B cell (primary cell): ENCODE measurements around the gene PRDM15. TPM values are rescaled to one million over a fixed set of nuclear protein-coding genes. Genes with fewer than 3 reads are reported as not detected.
A peak's percentile ranks its signal among the peaks of the same experiment; 100 is the strongest.

Experiments
- ATAC-seq: fragments of 200-7000 bp; cut with Tn5 transposase; one replicate; pipeline ENCODE4 v1.10.0; 2021; ENCODE audit warnings: low read depth, mild to moderate bottlenecking, moderate number of reproducible peaks, moderate library complexity
- CTCF ChIA-PET: fragments of 350-600 bp; sonication (Branson Sonifier 250); formaldehyde crosslinking; loops from one replicate; lab custom pipeline; 2021; ENCODE audit warnings: antibody characterized with exemption, inconsistent platforms; lab: Charles Lee
- POLR2A ChIA-PET: fragments of 350-600 bp; sonication (Branson Sonifier 250); formaldehyde crosslinking; loops from one replicate; lab custom pipeline; 2021; ENCODE audit warnings: antibody characterized with exemption; lab: Charles Lee
- DNase-seq: peaks from one replicate; pipeline ENCODE4 v3.0.0; 2013
- H2AFZ ChIP-seq: 2 replicates; pipeline ENCODE4 v1.6.1; 2012; ENCODE audit warnings: mild to moderate bottlenecking, low read depth, low read length; ENCODE audit not compliant: insufficient read depth, poor library complexity, severe bottlenecking
- H3K27ac ChIP-seq, 2 donors: 1 replicate in 1 of 2; 2 replicates in 1 of 2; pipeline ENCODE4 v1.5.1; 2012 to 2013; ENCODE audit warnings: low read length in 2 of 2, mild to moderate bottlenecking in 2 of 2, moderate library complexity in 1 of 2
- H3K27me3 ChIP-seq, 4 experiments: fragments of 200-600 bp in 1 of 4; sonication (generic) in 1 of 4; replicated peaks in 1 of 4; 1 replicate in 2 of 4; 2 replicates in 2 of 4; pipeline versions ENCODE4 v1.6.1 to v1.7.0; 2013 to 2016; ENCODE audit warnings: low read length in 3 of 4, mild to moderate bottlenecking in 2 of 4, mixed read lengths in 1 of 4, moderate library complexity in 1 of 4; ENCODE audit not compliant: insufficient read depth in 4 of 4, control insufficient read depth in 3 of 4; ENCODE audit errors: control extremely low read depth in 1 of 4
- H3K36me3 ChIP-seq, 2 experiments: replicated peaks in 1 of 2; 1 replicate in 1 of 2; 2 replicates in 1 of 2; pipeline versions ENCODE4 v1.6.1 to v1.7.1; 2013; ENCODE audit warnings: low read length in 1 of 2; ENCODE audit not compliant: insufficient read depth in 2 of 2, control insufficient read depth in 1 of 2; ENCODE audit errors: control extremely low read depth in 1 of 2, extremely low read depth in 1 of 2
- H3K4me1 ChIP-seq, 2 donors: fragments of 200-600 bp in 1 of 2; sonication (generic) in 1 of 2; 1 replicate in 1 of 2; 2 replicates in 1 of 2; pipeline versions ENCODE4 v1.5.1 to v1.6.1; 2013 to 2017; ENCODE audit warnings: low read length in 2 of 2; ENCODE audit not compliant: control insufficient read depth in 2 of 2, insufficient read depth in 2 of 2
- H3K4me2 ChIP-seq: replicated peaks from 2 replicates; pipeline ENCODE3; 2012; ENCODE audit warnings: mild to moderate bottlenecking, low read depth, low read length; ENCODE audit not compliant: poor library complexity, severe bottlenecking
- H3K4me3 ChIP-seq, 5 experiments: fragments of 200-600 bp in 1 of 5; sonication (generic) in 1 of 5; 1 replicate in 3 of 5; 2 replicates in 2 of 5; pipeline versions ENCODE4 v1.5.1 to v1.7.0; 2011 to 2016; ENCODE audit warnings: low read length in 4 of 5, mild to moderate bottlenecking in 4 of 5, low read depth in 2 of 5, control low read depth in 1 of 5, moderate library complexity in 1 of 5; ENCODE audit not compliant: insufficient read depth in 1 of 5; ENCODE audit errors: control extremely low read depth in 1 of 5, extremely low read depth in 1 of 5
- H3K79me2 ChIP-seq: fragments of 200-600 bp; sonication (generic); one replicate; pipeline ENCODE4 v1.6.0; 2016; ENCODE audit warnings: low read length; ENCODE audit not compliant: control insufficient read depth, insufficient read depth
- H3K9ac ChIP-seq: fragments of 200-600 bp; sonication (generic); 2 replicates; pipeline ENCODE4 v1.6.1; 2017; ENCODE audit warnings: mild to moderate bottlenecking, low read length, moderate library complexity
- H3K9me3 ChIP-seq, 3 donors: one replicate each; pipeline versions ENCODE4 v1.6.1 to v1.7.1; 2013; ENCODE audit warnings: low read length in 2 of 3; ENCODE audit not compliant: control insufficient read depth in 2 of 3, insufficient read depth in 1 of 3; ENCODE audit errors: control extremely low read depth in 1 of 3
- H4K20me1 ChIP-seq: 2 replicates; pipeline ENCODE4 v1.6.0; 2012; ENCODE audit warnings: mild to moderate bottlenecking, low read length; ENCODE audit not compliant: insufficient read depth, control insufficient read depth, poor library complexity, severe bottlenecking
- H3K27ac Mint-ChIP-seq: one replicate; pipeline ENCODE4 v1.8.0; 2021; ENCODE audit warnings: mixed read lengths
- H3K27me3 Mint-ChIP-seq: one replicate; pipeline ENCODE4 v1.8.0; 2021; ENCODE audit warnings: mixed read lengths
- H3K4me1 Mint-ChIP-seq: one replicate; pipeline ENCODE4 v1.8.0; 2021; ENCODE audit warnings: mixed read lengths
- H3K4me3 Mint-ChIP-seq: one replicate; pipeline ENCODE4 v1.8.0; 2021; ENCODE audit warnings: mixed read lengths
- H3K9me3 Mint-ChIP-seq: one replicate; pipeline ENCODE4 v1.8.0; 2022; ENCODE audit warnings: mixed read lengths; ENCODE audit not compliant: insufficient read depth
- CTCF ChIP-seq: fragments of 200-600 bp; IDR thresholded peaks from one replicate; pipeline ENCODE4 v1.8.0; 2022; ENCODE audit warnings: antibody characterized with exemption, mild to moderate bottlenecking
- EZH2 ChIP-seq: IDR thresholded peaks from 2 replicates; pipeline ENCODE4 v1.6.1; 2012; ENCODE audit warnings: borderline replicate concordance, low read depth, mild to moderate bottlenecking, moderate library complexity, low read length; ENCODE audit not compliant: insufficient read depth, poor library complexity, severe bottlenecking
- WGBS: methylation state at CpG from one replicate; pipeline ENCODE4 v1.1.5; 2013; ENCODE audit warnings: missing lambda C conversion rate; ENCODE audit not compliant: insufficient coverage; 5-methylcytosine and 5-hydroxymethylcytosine counted together
- intact Hi-C: fragments of 100-400 bp; cut with micrococcal nuclease; formaldehyde crosslinking; loops from one replicate; pipeline ENCODE4 v1.10.0; 2022
- polyA plus RNA-seq: library from polyadenylated mRNA; depleted of rRNA; stranded (reverse); fragments of >200 nt; gene quantifications from 2 replicates; pipeline ENCODE4 v1.2.3, GENCODE V29; 2012
- total RNA-seq, 2 donors: library from RNA; stranded (reverse); fragments of 120-200 nt in 1 of 2; gene quantifications; 1 replicate in 1 of 2; 2 replicates in 1 of 2; pipeline versions ENCODE4 v1.2.3 to v1.2.4, GENCODE V29; 2013 to 2022

PRDM15 gene
- total and polyA plus RNA-seq, 2 donors (not counting 1 experiment from before 2014, with no cell fraction given), result 21.3 to 29.2 TPM

GRCh38 chr21:41768437-41769042 lies 110.6 kb downstream of the PRDM15 start:
- no peaks in the 10 kb centered on the region for H4K20me1 ChIP-seq
- H3K36me3 ChIP-seq, result no peaks in the 10 kb centered on the region
- H3K4me2 ChIP-seq, result peak overlapping the region; percentile 80
- Mint-ChIP-seq H3K27me3 (peaks cover 83% of the 10 kb centered on the region), H3K4me3 (peak overlapping the region; percentile 88), H3K27ac (no peak overlapping the region), H3K4me1 (peaks cover 24% of the 10 kb centered on the region), H3K9me3 (no peaks in the 10 kb centered on the region)
- no peak overlapping the region for H3K27ac ChIP-seq
- 3% methylated on average over 13 of the region's 17 CpGs for WGBS
- peaks cover 0 to 25% (median 0%) of the 10 kb centered on the region in 3 donors for H3K9me3 ChIP-seq
- no peak for TF ChIP-seq CTCF
- CTCF ChIA-PET, result interaction anchor here (1.2 kb wide), 1 partner anchor 485 kb away, joined by 9 read pairs; no protein-coding TSS in a partner anchor
- peak overlapping the region in 4 of 5 experiments; percentile 8 to 61 (median 40) for H3K4me3 ChIP-seq
- H3K27me3 ChIP-seq, result peaks cover 0 to 76% (median 40%) of the 10 kb centered on the region in 4 experiments
- peak overlapping the region; percentile 51 for H2AFZ ChIP-seq
- peaks cover 28 to 33% of the 10 kb centered on the region in 2 donors for H3K4me1 ChIP-seq
- intact Hi-C loops, result no loop called here
- no peaks in the 10 kb centered on the region for H3K79me2 ChIP-seq
- H3K9ac ChIP-seq, result peak overlapping the region; percentile 58
- POLR2A ChIA-PET, result no interaction called here
- DNase-seq (peak; percentile 52), ATAC-seq (no peak)

- Histone ChIP-seq H3K27ac (no peak overlapping the region), H4K20me1 (no peaks in the 10 kb centered on the region), H3K36me3 (no peaks in the 10 kb centered on the region), H3K4me1 (peaks cover 28 to 33% of the 10 kb centered on the region in 2 donors), H3K4me3 (peak overlapping the region in 1 of 5 experiments; percentile 61), H3K27me3 (peaks cover 0 to 82% (median 44%) of the 10 kb centered on the region in 4 experiments), H2AFZ (peak overlapping the region; percentile 51), H3K9me3 (peaks cover 0 to 25% (median 0%) of the 10 kb centered on the region in 3 donors), H3K79me2 (no peaks in the 10 kb centered on the region), H3K9ac (peak overlapping the region; percentile 58), H3K4me2 (peak overlapping the region; percentile 80)
- CTCF ChIA-PET, result interaction anchor here (1.2 kb wide), 1 partner anchor 484 kb away, joined by 9 read pairs; no protein-coding TSS in a partner anchor
- 2% methylated on average over 17 of the region's 26 CpGs for WGBS
- Mint-ChIP-seq H3K9me3 (no peaks in the 10 kb centered on the region), H3K4me1 (peaks cover 24% of the 10 kb centered on the region), H3K4me3 (peak overlapping the region; percentile 88), H3K27me3 (peaks cover 83% of the 10 kb centered on the region), H3K27ac (no peak overlapping the region)
- TF ChIP-seq CTCF (no peak), EZH2 (peak; percentile 77)
- POLR2A ChIA-PET, result no interaction called here
- DNase-seq (peak; percentile 44), ATAC-seq (no peak)
- intact Hi-C loops, result no loop called here
Observed at GRCh38 chr21:41767606-41768436, 111.3 kb downstream of the PRDM15 start.
